Measurements from ENCODE around the gene LBX1.

The LBX1 gene

GRCh38 chr10:101241840-101242707 lies 12.8 kb upstream of the LBX1 start:
- no peak for DNase-seq

DNA sequence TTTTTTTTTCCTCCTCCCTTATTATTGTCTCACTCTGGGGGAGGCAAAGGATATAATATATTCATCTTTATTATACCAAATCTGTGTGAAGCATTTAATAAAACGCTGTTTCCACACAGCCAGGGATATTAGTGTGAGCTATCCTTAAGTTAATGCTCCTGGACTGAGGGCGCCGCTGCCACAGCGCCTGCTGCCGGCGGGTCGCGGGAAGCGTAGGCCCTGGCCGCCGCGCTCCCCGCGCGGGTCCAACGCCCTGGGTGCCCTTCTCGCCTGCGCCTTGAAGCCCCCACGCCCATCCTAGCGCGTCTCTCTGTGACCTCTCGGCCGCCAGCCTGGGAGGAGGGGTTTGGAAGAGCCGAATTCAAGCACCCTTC lies 9.5 kb upstream of the LBX1 start:
- no peak for DNase-seq

DNA sequence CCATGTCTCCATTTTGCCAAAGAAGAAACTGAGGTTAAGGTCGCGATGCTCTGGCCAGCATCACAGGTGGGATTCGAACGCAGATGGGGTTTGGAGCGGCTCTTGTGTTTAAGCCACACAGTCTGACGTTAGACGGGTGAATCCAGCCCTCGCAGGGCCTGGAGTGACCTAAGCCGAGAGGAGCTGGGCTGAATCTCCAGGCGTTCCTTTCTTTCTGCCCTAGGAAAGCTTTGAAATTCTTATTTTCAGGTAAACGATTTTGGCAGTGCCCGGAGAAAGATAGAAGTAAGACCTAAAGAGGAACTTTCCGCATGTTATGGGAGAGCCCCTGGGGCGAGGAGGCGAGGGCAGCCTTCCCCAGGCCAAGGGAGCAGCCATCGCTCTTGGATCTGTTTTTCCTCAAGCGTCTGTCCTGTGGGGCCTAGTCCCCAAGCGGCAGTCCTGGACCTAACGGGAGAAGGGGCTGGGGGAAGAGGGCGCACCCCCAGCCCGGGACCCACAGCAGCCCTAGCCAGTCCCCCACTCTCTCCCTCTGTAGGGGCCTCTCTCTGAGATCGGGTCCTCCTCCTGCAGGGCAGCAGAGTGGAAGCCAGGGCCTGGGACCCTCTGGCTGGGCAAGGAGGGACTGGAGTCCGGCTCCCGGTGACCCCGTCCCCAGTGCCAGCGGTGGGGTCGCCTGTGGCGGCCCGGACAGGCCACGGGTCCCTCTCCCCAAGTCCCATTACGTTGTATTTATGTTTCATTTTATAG lies 8.9 kb upstream of the LBX1 start:
- DNase-seq, result no peak

- no peak for DNase-seq
These were observed 8.1 kb upstream of the LBX1 start for GRCh38 chr10:101237081-101237981.

DNA sequence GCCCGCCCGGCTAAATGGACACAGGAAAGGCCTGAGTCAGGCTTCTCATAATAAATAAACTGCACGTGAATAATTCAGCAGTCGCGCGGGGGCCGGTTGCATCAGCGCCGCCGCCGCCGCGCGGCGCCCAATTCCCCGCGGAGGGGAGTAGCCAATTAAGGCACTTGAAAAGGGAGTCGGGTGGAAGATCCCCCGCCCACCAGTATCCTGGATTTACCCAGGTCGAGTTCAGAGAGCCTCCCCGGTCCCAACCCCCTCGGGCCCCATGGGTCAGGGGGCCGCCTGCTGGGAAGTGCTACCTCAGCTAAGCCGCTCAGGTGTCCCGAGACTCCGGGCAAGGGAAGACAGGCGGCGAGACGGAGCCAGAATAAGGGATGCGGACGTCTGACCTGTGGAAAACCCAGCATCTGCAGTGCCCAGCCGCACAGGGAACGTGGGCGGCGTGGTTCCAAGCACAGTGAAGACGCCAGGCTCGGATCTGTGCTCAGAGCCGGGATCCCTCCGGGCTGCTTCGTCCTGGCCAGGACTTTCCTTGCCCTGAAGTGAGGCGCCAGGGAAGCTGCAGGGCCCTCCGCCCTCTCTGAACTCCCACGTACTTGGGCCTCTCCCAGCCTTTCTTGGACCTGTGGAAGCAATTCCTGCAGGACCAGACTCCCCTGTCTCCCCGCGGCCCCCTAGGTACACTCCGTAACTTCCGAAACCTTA lies 7.3 kb upstream of the LBX1 start:
- DNase-seq, result no peak

DNA sequence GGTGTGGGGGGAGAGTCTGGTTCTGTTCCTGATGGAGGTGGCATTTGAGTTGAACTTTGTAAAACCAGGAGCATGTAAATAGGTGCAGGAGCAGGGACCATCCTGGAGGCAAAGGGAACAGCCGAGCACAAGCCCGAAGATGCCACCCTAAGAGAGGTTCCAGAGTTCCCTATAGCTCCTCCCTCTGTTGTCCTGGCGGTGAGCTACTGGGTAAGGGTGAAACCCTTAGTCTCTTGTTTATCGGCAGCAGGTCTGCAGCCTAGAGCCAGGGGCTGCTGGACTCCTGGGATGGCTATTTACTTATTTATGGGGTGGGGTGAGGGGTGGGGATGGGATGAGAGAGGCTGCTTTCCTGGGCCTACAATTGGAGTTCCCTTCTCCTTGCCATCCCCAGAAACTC lies 6.5 kb upstream of the LBX1 start:
- no peak for DNase-seq

DNA sequence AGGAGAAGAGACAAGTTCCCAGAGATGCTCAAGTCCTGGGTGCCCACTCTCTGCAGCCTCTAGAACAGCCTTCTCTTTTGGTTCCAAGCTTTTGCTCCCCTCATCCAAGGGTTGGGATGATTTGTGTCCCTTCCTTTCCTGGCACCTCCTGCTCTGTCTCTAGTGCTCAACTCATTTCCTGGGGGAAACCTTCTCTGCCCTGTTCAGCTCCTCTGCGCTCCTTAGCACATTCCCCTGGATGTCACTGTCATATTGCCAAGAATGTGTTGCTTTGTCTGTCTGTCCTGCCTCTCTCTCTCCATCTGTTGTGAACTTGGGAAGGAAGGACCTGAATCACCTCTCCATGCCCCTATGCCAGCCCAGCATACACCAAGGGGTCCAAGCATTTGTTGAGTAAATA lies 5.1 kb upstream of the LBX1 start:
- DNase-seq, result no peak

DNA sequence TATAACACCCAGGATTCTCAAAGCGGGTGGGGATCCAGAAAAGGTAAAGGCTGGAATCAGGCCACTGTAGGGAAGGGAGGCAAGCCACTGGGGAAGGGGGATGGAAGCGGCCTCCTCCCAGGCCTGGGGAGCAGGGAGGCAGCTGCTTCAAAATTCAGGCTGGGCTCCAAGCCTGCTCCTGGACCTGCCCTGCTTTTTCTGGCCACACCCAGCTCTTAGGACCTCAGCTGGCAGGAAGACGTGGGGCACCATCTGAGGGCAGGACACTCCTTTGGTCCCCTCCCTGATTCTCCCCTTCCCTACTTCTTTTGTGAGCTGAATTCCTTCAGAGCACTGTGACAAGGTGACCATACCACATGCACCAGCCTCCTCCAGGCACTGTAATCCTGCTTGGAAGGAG lies 4.6 kb upstream of the LBX1 start:
- no peak for DNase-seq

DNA sequence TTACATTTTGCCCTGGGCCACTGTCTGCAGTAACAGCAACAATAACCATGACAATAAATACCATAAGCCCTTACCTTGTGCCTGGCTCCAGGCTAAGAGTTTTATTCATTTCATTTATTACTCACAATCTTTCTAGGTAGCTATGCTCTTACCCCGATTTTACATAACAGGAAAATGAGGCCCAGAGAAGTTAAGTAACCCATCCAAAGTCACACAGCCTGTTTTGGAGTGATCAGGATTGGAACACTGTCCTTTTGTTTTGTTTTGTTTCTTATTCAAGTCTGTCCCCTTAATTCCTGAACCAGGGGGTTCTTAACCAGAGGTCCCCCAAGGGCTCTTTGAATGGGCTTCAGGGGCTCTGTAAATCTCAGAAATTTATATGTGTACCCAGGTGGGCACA lies 4.2 kb upstream of the LBX1 start:
- no peak for DNase-seq

DNA sequence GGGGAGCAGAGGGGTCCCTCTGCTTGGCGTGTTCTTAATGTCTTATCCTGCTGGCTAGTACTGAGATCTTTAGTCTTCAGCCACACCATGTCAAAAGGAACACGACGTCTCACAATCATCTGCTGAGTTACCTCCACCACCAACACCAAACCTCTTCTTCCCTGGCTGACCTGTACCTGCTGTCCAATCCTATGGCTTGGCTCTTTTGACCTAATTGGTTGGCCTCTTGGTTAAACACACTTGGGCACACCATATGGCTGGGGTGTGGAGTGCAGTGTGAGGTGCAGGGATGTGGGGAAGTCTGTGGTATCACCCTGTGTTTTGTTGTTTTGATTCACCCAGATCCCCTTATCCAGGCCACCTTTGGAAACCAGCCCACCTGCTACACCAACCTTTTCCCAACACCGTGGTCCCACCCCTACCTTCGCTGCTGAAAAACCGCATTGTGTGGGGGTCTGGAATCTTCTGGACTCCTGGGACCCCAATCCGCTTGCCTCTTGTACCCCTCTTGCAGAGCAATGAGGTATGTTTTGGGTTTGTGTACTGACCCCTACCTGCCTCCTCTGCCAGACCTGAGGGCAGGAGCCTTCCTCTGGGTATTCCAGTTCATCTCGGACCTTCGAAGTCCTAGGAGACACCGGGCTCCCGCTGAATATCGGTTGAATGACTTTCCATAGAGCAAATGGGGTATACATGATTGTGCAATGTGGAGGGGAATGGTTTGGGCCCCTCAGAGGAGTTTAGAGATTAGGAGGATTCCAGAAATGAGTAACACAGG lies 2.8 kb upstream of the LBX1 start:
- no peak for DNase-seq

GRCh38 chr10:101231092-101231491 lies 1.8 kb upstream of the LBX1 start:
- no peak for DNase-seq

- no peak for DNase-seq
These were observed 1.1 kb upstream of the LBX1 start for GRCh38 chr10:101230183-101230917.

GRCh38 chr10:101228966-101229265 lies 347 bp downstream of the LBX1 start:
- no peak for DNase-seq

- no peak for DNase-seq
These were observed 904 bp downstream of the LBX1 start for GRCh38 chr10:101228153-101228965.

- no peak for DNase-seq
These were observed 1.7 kb downstream of the LBX1 start for GRCh38 chr10:101227429-101228152.

DNA sequence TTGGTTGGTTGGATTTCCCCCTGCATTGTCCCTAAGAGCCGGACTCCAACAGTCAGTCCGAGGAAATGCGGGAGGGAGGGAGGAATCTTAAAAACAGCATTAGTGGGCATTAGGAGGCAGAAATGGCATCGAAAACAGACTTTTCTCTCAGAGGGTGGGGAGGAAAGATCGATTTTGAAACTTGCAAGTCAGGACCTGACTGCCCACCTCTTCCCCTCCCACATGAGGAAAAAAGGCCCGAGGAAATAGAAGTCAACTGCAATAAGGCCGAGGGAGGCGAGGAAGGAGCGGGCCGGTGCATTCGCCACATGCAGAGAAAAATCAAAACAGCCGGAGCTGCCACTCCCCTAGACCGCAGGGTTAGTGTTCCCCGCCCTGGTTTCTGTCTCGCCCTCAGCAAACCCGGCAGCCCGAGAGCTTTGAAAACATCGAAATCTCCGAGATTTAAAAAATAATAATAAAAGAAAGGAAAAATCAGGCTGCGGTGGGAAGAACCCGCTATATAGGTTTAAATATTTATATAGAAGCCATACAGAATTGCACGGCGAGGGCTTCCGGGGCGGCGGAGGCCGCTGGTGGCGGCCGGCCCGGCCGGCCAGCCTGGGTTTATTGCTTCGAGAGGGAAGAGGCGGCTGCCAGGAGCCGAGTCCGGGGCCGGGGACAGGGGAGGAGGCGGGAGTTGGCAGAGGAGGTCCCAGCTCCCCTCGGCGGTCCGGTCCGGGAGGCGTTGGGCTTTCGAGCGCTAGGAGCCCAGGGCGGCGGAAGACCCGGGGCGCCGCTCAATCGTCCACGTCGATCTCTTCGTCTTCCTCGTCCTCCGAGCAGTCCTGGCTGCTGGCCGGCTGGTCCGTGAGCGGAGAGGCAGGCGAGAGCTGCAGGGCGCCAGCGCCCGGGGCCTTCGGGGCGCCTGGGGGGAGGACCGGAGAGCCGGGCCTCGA lies 2.5 kb downstream of the LBX1 start:
- no peak for DNase-seq

DNA sequence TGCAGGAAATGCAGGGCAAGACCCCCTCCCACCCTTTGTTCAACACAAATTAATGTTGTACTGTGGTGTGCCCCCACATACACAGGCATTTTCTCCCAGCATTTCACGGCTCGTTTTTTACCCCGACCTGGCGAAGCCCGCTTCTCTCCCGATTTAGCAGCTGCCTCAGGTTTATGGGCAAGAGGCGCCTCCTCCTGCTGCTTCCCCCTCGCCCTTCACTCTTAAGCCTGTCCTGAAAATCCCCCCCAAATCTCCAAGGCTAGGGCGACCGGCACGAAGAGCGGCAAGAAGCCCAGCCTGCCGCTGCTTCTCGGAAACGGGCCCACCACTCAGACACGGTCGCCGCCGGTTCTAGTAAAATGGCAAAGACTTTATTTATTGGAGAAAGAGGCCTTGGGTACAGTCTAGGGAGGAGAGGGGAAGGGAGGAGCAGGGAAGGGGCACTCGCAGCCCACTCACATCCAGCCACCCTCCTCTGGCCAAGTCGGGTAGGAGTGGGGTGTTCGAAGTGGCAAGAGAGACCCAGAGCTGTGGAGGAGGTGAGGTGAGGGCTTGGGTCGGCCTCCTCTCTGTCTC lies 3.3 kb downstream of the LBX1 start:
- DNase-seq, result no peak
